Stimulated activated CD4-positive, alpha-beta T cell treated with anti-CD3 and anti-CD28 coated beads, Interleukin-15, amount 100 ng/mL, for 48 hours (primary cell): ENCODE results near the gene FAM204A.
A peak's percentile ranks its signal among the peaks of the same experiment; 100 is the strongest.

ENCODE experiments used
- DNase-seq, 2 donors: peaks; one replicate each; pipeline ENCODE4 v3.0.0-alpha.2; 2020; ENCODE audit warnings: low read depth in 2 of 2

FAM204A gene

GRCh38 chr10:118282670-118283069 lies 59.5 kb downstream of the FAM204A start:
- no peak for DNase-seq

- DNase-seq, result no peak
These were observed 63.5 kb downstream of the FAM204A start for GRCh38 chr10:118278649-118279048.

GRCh38 chr10:118277871-118278270 lies 64.3 kb downstream of the FAM204A start:
- DNase-seq, result no peak

- DNase-seq, result no peak
These were observed 65.4 kb downstream of the FAM204A start for GRCh38 chr10:118276727-118277126.

- DNase-seq, result no peak
These were observed 65.9 kb downstream of the FAM204A start for GRCh38 chr10:118276204-118276603.

GRCh38 chr10:118273662-118274061 lies 68.5 kb downstream of the FAM204A start:
- DNase-seq, result no peak

GRCh38 chr10:118272767-118273166 lies 69.4 kb downstream of the FAM204A start:
- DNase-seq, result no peak

- DNase-seq, result no peak
These were observed 69.9 kb downstream of the FAM204A start for GRCh38 chr10:118272149-118272721.

GRCh38 chr10:118271671-118272070 lies 70.5 kb downstream of the FAM204A start:
- DNase-seq, result no peak

- DNase-seq, result no peak
These were observed 75.9 kb downstream of the FAM204A start for GRCh38 chr10:118266098-118266748.

- no peak for DNase-seq
These were observed 77.2 kb downstream of the FAM204A start for GRCh38 chr10:118264838-118265470.

- DNase-seq, result no peak
These were observed 77.9 kb downstream of the FAM204A start for GRCh38 chr10:118264252-118264651.

- DNase-seq, result no peak
These were observed 79.6 kb downstream of the FAM204A start for GRCh38 chr10:118262538-118262937.

GRCh38 chr10:118259288-118259906 lies 82.7 kb downstream of the FAM204A start:
- peak; percentile 10 to 14 for DNase-seq

- no peak for DNase-seq
These were observed 83.8 kb downstream of the FAM204A start for GRCh38 chr10:118258285-118258684.

GRCh38 chr10:118256825-118257570 lies 85.1 kb downstream of the FAM204A start:
- no peak for DNase-seq

GRCh38 chr10:118256209-118256608 lies 85.9 kb downstream of the FAM204A start:
- DNase-seq, result no peak

GRCh38 chr10:118255355-118255754 lies 86.8 kb downstream of the FAM204A start:
- no peak for DNase-seq

- DNase-seq, result no peak
These were observed 87.5 kb downstream of the FAM204A start for GRCh38 chr10:118254654-118255053.

GRCh38 chr10:118253397-118253796 lies 88.7 kb downstream of the FAM204A start:
- no peak for DNase-seq

- no peak for DNase-seq
These were observed 90.3 kb downstream of the FAM204A start for GRCh38 chr10:118251791-118252190.

GRCh38 chr10:118249714-118250113 lies 92.4 kb downstream of the FAM204A start:
- DNase-seq, result no peak
